ENCODE measurements around the gene TMEM237. TPM values are rescaled to one million over a fixed set of nuclear protein-coding genes. Genes with fewer than 3 reads are reported as not detected.

Gene TMEM237
- total RNA-seq, 4 donors from 2014 or later, result 12.8 to 43.3 (median 26.8) TPM

GRCh38 chr2:201654616-201655384 lies 11.5 kb upstream of the TMEM237 start:
- no peak for DNase-seq
- Histone ChIP-seq H3K27me3 (no peaks in the 10 kb centered on the region), H3K4me3 (no peak overlapping the region), H3K9me3 (no peaks in the 10 kb centered on the region), H3K4me1 (peaks cover 2 to 6% (median 4%) of the 10 kb centered on the region in 3 donors), H3K36me3 (no peaks in the 10 kb centered on the region), H3K27ac (no peak overlapping the region)
- intact Hi-C loops (cut with DNase I), result no loop called here
- WGBS, 2 donors, result 83 to 86% methylated on average over 5 of the region's 5 CpGs
- no peak for TF ChIP-seq CTCF (IDR thresholded peaks at IDR 0.05)
- TF ChIP-seq POLR2A (IDR thresholded peaks at IDR 0.05), result no peak

- no peaks in the 10 kb centered on the region for H3K9me3 ChIP-seq
- no peaks in the 10 kb centered on the region for H3K36me3 ChIP-seq
- no peaks in the 10 kb centered on the region for H3K27me3 ChIP-seq
- peak overlapping the region in 1 of 4 donors; percentile 47 for H3K27ac ChIP-seq
- 68 to 70% methylated on average over 6 of the region's 6 CpGs for WGBS, 2 donors
- TF ChIP-seq CTCF (IDR thresholded peaks at IDR 0.05), result no peak
- TF ChIP-seq POLR2A (IDR thresholded peaks at IDR 0.05), result no peak
- intact Hi-C loops (cut with DNase I), result no loop called here
- no peak for DNase-seq
- H3K4me3 ChIP-seq, result no peak overlapping the region
- peaks cover 2 to 6% (median 4%) of the 10 kb centered on the region in 3 donors for H3K4me1 ChIP-seq
Measured at GRCh38 chr2:201653221-201653620, 9.9 kb upstream of the TMEM237 start.

GRCh38 chr2:201649442-201649841 lies 6.1 kb upstream of the TMEM237 start:
- intact Hi-C loops (cut with DNase I), result no loop called here
- Histone ChIP-seq H3K9me3 (no peaks in the 10 kb centered on the region), H3K27me3 (no peaks in the 10 kb centered on the region), H3K27ac (no peak overlapping the region), H3K4me3 (no peak overlapping the region), H3K4me1 (peaks cover 2 to 20% (median 4%) of the 10 kb centered on the region in 3 donors), H3K36me3 (no peaks in the 10 kb centered on the region)
- TF ChIP-seq CTCF (IDR thresholded peaks at IDR 0.05) (no peak), POLR2A (IDR thresholded peaks at IDR 0.05) (no peak)
- DNase-seq, result no peak
- WGBS, 2 donors, result 87 to 88% methylated on average over 2 of the region's 2 CpGs

- Histone ChIP-seq H3K4me1 (peaks cover 0 to 27% (median 9%) of the 10 kb centered on the region in 3 donors), H3K27ac (no peak overlapping the region), H3K4me3 (no peak overlapping the region), H3K36me3 (no peaks in the 10 kb centered on the region), H3K27me3 (no peaks in the 10 kb centered on the region), H3K9me3 (no peaks in the 10 kb centered on the region)
- WGBS, 2 donors, result 85 to 94% methylated on average over 5 of the region's 5 CpGs
- no peak for DNase-seq
- intact Hi-C loops (cut with DNase I), result no loop called here
- TF ChIP-seq POLR2A (IDR thresholded peaks at IDR 0.05), result no peak
- no peak for TF ChIP-seq CTCF (IDR thresholded peaks at IDR 0.05)
Measured at GRCh38 chr2:201647431-201647830, 4.1 kb upstream of the TMEM237 start.

GRCh38 chr2:201644001-201644400 lies 698 bp upstream of the TMEM237 start:
- Histone ChIP-seq H3K4me3 (peak overlapping the region; percentile 68 to 85 (median 82)), H3K36me3 (peaks cover 0 to 7% (median 0%) of the 10 kb centered on the region in 3 donors), H3K27ac (peak overlapping the region; percentile 93 to 98 (median 96)), H3K9me3 (no peaks in the 10 kb centered on the region), H3K4me1 (peaks cover 5 to 39% (median 9%) of the 10 kb centered on the region in 3 donors), H3K27me3 (no peaks in the 10 kb centered on the region)
- intact Hi-C loops (cut with DNase I), result no loop called here
- DNase-seq, result no peak
- WGBS, 2 donors, result 37 to 43% methylated on average over 8 of the region's 8 CpGs
- TF ChIP-seq POLR2A (IDR thresholded peaks at IDR 0.05) (no peak), CTCF (IDR thresholded peaks at IDR 0.05) (no peak)

Measured in esophagus squamous epithelium (tissue), 5 donors.